GM12864 (cell line): ENCODE results near the gene NTN3.

ENCODE experiments used
- DNase-seq: peaks from one replicate; pipeline ENCODE4 v3.0.0-alpha.2; 2011; ENCODE audit warnings: low read depth
- H3K4me3 ChIP-seq: 2 replicates; pipeline ENCODE4 v1.5.1; 2011; ENCODE audit warnings: mild to moderate bottlenecking, low read depth, low read length, control low read depth
- CTCF ChIP-seq: IDR thresholded peaks from 2 replicates; pipeline ENCODE4 v1.5.1; 2011; ENCODE audit warnings: low read depth, mild to moderate bottlenecking, moderate library complexity, low read length, control low read depth, inconsistent platforms; ENCODE audit errors: missing control alignments

NTN3 gene

DNA sequence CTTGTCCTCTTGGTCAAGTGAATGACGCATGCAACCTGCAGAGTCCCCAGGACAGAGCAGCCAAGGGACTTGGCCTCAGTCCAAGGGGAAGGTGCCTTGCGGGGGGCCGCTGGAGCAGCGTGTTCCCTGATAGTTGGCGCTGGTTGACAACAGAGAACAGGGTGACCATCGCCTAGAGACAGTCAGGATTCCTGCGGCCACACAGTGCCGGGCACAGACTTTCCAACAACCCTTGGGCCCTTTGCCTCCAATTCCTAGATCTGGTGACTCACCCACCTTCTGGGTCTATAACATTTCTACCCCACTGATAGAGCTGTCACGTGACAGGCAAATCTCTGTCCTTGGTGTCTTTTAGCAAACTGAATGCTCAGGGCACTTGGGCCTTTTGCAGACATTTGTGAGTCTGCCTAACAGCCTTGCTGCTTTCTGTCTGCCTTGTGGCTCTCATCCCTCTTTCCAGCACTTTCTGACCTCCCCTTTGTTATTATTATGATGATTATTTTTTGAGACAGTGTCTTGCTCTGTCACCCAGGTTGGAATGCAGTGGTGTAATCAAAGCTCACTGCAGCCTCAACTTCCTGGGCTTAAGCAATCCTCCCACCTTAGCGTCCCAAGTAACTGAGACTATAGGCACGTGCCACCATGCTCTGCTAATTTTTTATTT lies 23.0 kb upstream of the NTN3 start:
- H3K4me3 ChIP-seq, result no peak overlapping the region
- TF ChIP-seq CTCF, result no peak
- no peak for DNase-seq

DNA sequence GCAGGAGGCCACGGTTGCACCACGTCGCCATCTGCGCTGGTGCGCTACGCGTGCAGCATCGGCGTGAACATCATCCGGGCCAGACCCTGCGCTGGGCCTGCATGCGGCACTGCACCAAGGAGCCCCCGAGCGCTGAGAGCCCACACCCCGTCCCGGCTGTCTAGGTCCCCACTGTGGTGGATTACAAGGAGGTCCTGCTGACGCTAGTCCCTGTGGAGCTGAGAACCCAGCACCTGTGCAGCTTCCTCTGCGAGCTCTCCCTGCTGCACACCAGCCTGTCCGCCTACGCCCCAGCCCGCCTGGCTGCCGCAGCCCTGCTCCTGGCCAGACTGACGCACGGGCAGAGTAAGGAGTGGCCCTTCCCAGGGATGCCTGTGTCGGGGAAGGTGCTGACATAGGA lies 22.0 kb upstream of the NTN3 start:
- TF ChIP-seq CTCF, result no peak
- no peak for DNase-seq
- no peak overlapping the region for H3K4me3 ChIP-seq

DNA sequence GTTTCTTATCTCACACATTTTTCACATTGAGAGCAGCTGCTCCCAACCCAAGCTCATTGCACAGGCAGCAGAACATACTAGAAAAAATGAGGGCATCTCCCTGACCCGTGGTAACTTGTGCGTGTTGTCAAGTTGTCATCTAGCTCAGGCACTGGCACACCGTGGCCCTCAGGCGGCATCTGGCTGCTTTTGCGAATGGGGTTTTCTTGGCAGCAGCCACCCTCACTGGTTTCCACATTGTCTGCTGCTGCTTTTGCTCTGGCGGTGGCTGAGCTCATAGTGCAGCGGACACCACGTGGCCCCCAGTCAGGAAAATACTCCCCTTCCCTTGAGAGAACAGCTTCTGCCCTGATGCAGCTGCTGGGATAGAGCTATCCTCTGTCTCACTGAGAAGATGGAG lies 20.6 kb upstream of the NTN3 start:
- no peak for TF ChIP-seq CTCF
- no peak overlapping the region for H3K4me3 ChIP-seq
- no peak for DNase-seq

DNA sequence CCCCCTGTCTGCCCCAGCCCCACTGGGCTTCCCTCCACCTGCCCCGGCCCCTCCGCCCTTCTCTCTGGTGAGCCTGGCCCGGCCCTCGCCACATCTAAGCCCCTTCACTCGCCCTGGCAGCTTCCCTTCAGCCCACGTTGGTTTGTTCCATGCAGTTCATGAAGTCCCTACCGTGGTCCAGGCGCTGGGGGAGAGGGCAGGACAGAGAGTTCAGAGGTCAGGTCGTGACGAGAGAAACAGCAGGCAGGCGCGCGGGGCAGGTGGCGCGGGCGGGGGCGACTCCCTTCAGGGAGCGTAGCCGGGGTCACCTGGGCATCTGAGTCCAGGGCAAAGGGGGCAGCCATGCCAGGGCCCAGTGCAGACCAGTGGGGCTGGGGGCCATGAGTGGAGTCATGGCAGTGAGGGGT lies 20.1 kb upstream of the NTN3 start:
- H3K4me3 ChIP-seq, result no peak overlapping the region
- DNase-seq, result no peak
- no peak for TF ChIP-seq CTCF

- H3K4me3 ChIP-seq, result no peak overlapping the region
- no peak for TF ChIP-seq CTCF
- no peak for DNase-seq
Measured at GRCh38 chr16:2451851-2452320, 19.2 kb upstream of the NTN3 start.

DNA sequence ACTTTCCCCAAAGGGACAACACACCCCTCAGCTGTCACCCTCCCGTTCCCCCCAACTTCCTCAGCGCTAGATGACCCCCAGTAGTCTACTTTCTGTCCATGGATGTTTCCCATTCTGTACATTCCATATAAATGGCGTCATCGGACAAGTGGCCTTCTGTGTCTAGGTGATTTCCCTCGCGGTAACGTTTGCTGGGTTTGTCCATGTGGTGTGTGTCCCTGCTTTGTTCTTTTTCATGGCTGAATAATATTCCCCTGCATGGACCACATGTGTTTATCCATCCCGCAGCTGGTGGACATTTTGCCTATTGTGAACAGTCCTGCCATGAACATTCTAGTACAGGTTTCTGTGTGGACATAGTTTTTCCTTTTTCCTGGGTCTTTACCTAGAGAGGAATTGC lies 18.4 kb upstream of the NTN3 start:
- H3K4me3 ChIP-seq, result no peak overlapping the region
- TF ChIP-seq CTCF, result no peak

GRCh38 chr16:2455081-2455845 lies 15.8 kb upstream of the NTN3 start:
- H3K4me3 ChIP-seq, result no peak overlapping the region
- no peak for TF ChIP-seq CTCF
- no peak for DNase-seq

More for the DNA sequence above, 18.4 kb upstream of the NTN3 start:
- DNase-seq, result no peak
